Measurements from ENCODE around the gene CKMT2. TPM values are rescaled to one million over a fixed set of nuclear protein-coding genes. Genes with fewer than 3 reads are reported as not detected.

Gene CKMT2
- total RNA-seq, 1 donor from 2014 or later, result 2.6 TPM

- no peak for DNase-seq (ENCODE audit: low spot score in 2 of 2, unreplicated experiment in 2 of 2)
- H3K27ac Mint-ChIP-seq, result no peak overlapping the region
- no peaks in the 10 kb centered on the region for H3K27me3 Mint-ChIP-seq (ENCODE audit: low read depth)
- TF ChIP-seq CTCF (IDR thresholded peaks at IDR 0.05; ENCODE audit: unreplicated experiment), result no peak
- no peak overlapping the region for H3K4me3 Mint-ChIP-seq
- peaks cover 7% of the 10 kb centered on the region for H3K36me3 Mint-ChIP-seq
- H3K9me3 Mint-ChIP-seq, result no peaks in the 10 kb centered on the region
- peaks cover 13% of the 10 kb centered on the region for H3K4me1 Mint-ChIP-seq
Measured at GRCh38 chr5:81305785-81306184, 72.7 kb downstream of the CKMT2 start.

GRCh38 chr5:81308836-81309235 lies 75.7 kb downstream of the CKMT2 start:
- Mint-ChIP-seq H3K27me3 (ENCODE audit: low read depth) (no peaks in the 10 kb centered on the region), H3K27ac (no peak overlapping the region), H3K4me3 (no peak overlapping the region), H3K36me3 (peaks cover 22% of the 10 kb centered on the region), H3K9me3 (no peaks in the 10 kb centered on the region), H3K4me1 (no peaks in the 10 kb centered on the region)
- TF ChIP-seq CTCF (IDR thresholded peaks at IDR 0.05; ENCODE audit: unreplicated experiment), result no peak
- no peak for DNase-seq (ENCODE audit: low spot score in 2 of 2, unreplicated experiment in 2 of 2)

GRCh38 chr5:81310402-81311063 lies 77.4 kb downstream of the CKMT2 start:
- TF ChIP-seq CTCF (IDR thresholded peaks at IDR 0.05; ENCODE audit: unreplicated experiment), result no peak
- no peak overlapping the region for H3K4me3 Mint-ChIP-seq
- no peak overlapping the region for H3K27ac Mint-ChIP-seq
- no peaks in the 10 kb centered on the region for H3K27me3 Mint-ChIP-seq (ENCODE audit: low read depth)
- H3K36me3 Mint-ChIP-seq, result peaks cover 24% of the 10 kb centered on the region
- DNase-seq (ENCODE audit: low spot score in 2 of 2, unreplicated experiment in 2 of 2), result no peak
- H3K9me3 Mint-ChIP-seq, result no peaks in the 10 kb centered on the region
- no peaks in the 10 kb centered on the region for H3K4me1 Mint-ChIP-seq

GRCh38 chr5:81313278-81313677 lies 80.2 kb downstream of the CKMT2 start:
- Mint-ChIP-seq H3K9me3 (no peaks in the 10 kb centered on the region), H3K36me3 (peaks cover 24% of the 10 kb centered on the region), H3K4me3 (no peak overlapping the region), H3K27ac (no peak overlapping the region), H3K4me1 (no peaks in the 10 kb centered on the region), H3K27me3 (ENCODE audit: low read depth) (no peaks in the 10 kb centered on the region)
- no peak for TF ChIP-seq CTCF (IDR thresholded peaks at IDR 0.05; ENCODE audit: unreplicated experiment)
- no peak for DNase-seq (ENCODE audit: low spot score in 2 of 2, unreplicated experiment in 2 of 2)

GRCh38 chr5:81313686-81314085 lies 80.6 kb downstream of the CKMT2 start:
- no peaks in the 10 kb centered on the region for H3K27me3 Mint-ChIP-seq (ENCODE audit: low read depth)

More at GRCh38 chr5:81313686-81314085, 80.6 kb downstream of the CKMT2 start:
- Mint-ChIP-seq H3K4me3 (no peak overlapping the region), H3K4me1 (no peaks in the 10 kb centered on the region), H3K27ac (no peak overlapping the region), H3K9me3 (no peaks in the 10 kb centered on the region), H3K36me3 (peaks cover 24% of the 10 kb centered on the region)
- TF ChIP-seq CTCF (IDR thresholded peaks at IDR 0.05; ENCODE audit: unreplicated experiment), result no peak
- no peak for DNase-seq (ENCODE audit: low spot score in 2 of 2, unreplicated experiment in 2 of 2)

Data from mesothelial cell of epicardium (in vitro differentiated cells).